Cardiac muscle cell (in vitro differentiated cells and primary cell): Measurements from ENCODE around the gene RNASEH2A. TPM values are rescaled to one million over a fixed set of nuclear protein-coding genes. Genes with fewer than 3 reads are reported as not detected.
A peak's percentile ranks its signal among the peaks of the same experiment; 100 is the strongest.

Experiments
- DNase-seq, 2 donors: peaks; one replicate each; pipeline versions ENCODE4 v3.0.0 to v3.0.0-alpha.2; 2010 to 2017; ENCODE audit warnings: low read depth in 1 of 2, low spot score in 1 of 2
- H3K27ac ChIP-seq: fragments of 200-600 bp; sonication (generic); 2 replicates; pipeline ENCODE4 v1.5.1; 2016
- H3K27me3 ChIP-seq: fragments of 200-600 bp; sonication (generic); 2 replicates; pipeline ENCODE4 v1.6.0; 2016; ENCODE audit warnings: control low read depth
- H3K36me3 ChIP-seq: fragments of 200-600 bp; sonication (generic); 2 replicates; pipeline ENCODE4 v1.5.1; 2016; ENCODE audit warnings: control low read depth
- H3K4me1 ChIP-seq: fragments of 200-600 bp; sonication (generic); 2 replicates; pipeline ENCODE4 v1.8.1; 2017; ENCODE audit warnings: low read depth, mild to moderate bottlenecking, mixed run types
- H3K4me3 ChIP-seq: fragments of 200-600 bp; sonication (generic); 2 replicates; pipeline ENCODE4 v1.5.1; 2016; ENCODE audit warnings: mild to moderate bottlenecking
- H3K9me3 ChIP-seq: fragments of 200-600 bp; sonication (generic); 2 replicates; pipeline ENCODE4 v1.5.1; 2017; ENCODE audit warnings: low read depth, mild to moderate bottlenecking, control low read depth
- CTCF ChIP-seq: IDR thresholded peaks from 2 replicates; pipeline ENCODE4 v1.5.1; 2012; ENCODE audit warnings: low read depth, mild to moderate bottlenecking, low read length
- polyA plus RNA-seq: library from polyadenylated mRNA; unstranded; fragments of >200 nt; fragmentation: Nextera tagmentation; extraction: Ambion mirVana; gene quantifications from 2 replicates; pipeline ENCODE4 v1.2.1, GENCODE V29; 2016
- total RNA-seq: library from RNA; depleted of rRNA; stranded (reverse); fragments of >200 nt; gene quantifications from 2 replicates; pipeline ENCODE4 v1.2.3, GENCODE V29; 2016

RNASEH2A gene
- total RNA-seq (20.4 and 29.0 TPM in 2 replicates), polyA plus RNA-seq (40.4 and 57.3 TPM in 2 replicates)

- peaks cover 3% of the 10 kb centered on the region for H3K4me1 ChIP-seq
- no peaks in the 10 kb centered on the region for H3K27me3 ChIP-seq
- H3K9me3 ChIP-seq, result no peaks in the 10 kb centered on the region
- no peaks in the 10 kb centered on the region for H3K36me3 ChIP-seq
- peak within 1 kb of the TSS; percentile 31 for H3K27ac ChIP-seq
- peak; percentile 94 to 95 for DNase-seq
- no peak for TF ChIP-seq CTCF
- H3K4me3 ChIP-seq, result peak within 1 kb of the TSS; percentile 49
Measured at GRCh38 chr19:12806242-12807081, at the start of gene RNASEH2A. RNASEH2A (plus strand) TSS chr19:12806584; CDS start chr19:12806674, 90 bp downstream.

- no peak overlapping the region for H3K27ac ChIP-seq
- H3K27me3 ChIP-seq, result peaks cover 18% of the 10 kb centered on the region
- peaks cover 4% of the 10 kb centered on the region for H3K4me1 ChIP-seq
- peak overlapping the region; percentile 16 for H3K4me3 ChIP-seq
- TF ChIP-seq CTCF, result peak; percentile 97
- DNase-seq, result peak; percentile 76 to 86
- H3K9me3 ChIP-seq, result no peaks in the 10 kb centered on the region
- H3K36me3 ChIP-seq, result no peaks in the 10 kb centered on the region
Measured at GRCh38 chr19:12757544-12758274, 48.7 kb upstream of the RNASEH2A start.

- Histone ChIP-seq H3K36me3 (no peaks in the 10 kb centered on the region), H3K9me3 (no peaks in the 10 kb centered on the region), H3K4me1 (peaks cover 4% of the 10 kb centered on the region), H3K27ac (no peak overlapping the region), H3K4me3 (no peak overlapping the region), H3K27me3 (peaks cover 2% of the 10 kb centered on the region)
- TF ChIP-seq CTCF, result no peak
- DNase-seq, result no peak
Measured at GRCh38 chr19:12759686-12760085, 46.7 kb upstream of the RNASEH2A start.

- no peak overlapping the region for H3K4me3 ChIP-seq
- TF ChIP-seq CTCF, result no peak
- no peaks in the 10 kb centered on the region for H3K36me3 ChIP-seq
- H3K9me3 ChIP-seq, result no peaks in the 10 kb centered on the region
- H3K27ac ChIP-seq, result no peak overlapping the region
- no peak for DNase-seq
- H3K27me3 ChIP-seq, result no peaks in the 10 kb centered on the region
- H3K4me1 ChIP-seq, result no peaks in the 10 kb centered on the region
Measured at GRCh38 chr19:12763100-12763499, 43.3 kb upstream of the RNASEH2A start.

GRCh38 chr19:12764698-12765097 lies 41.7 kb upstream of the RNASEH2A start:
- H3K4me3 ChIP-seq, result no peak overlapping the region
- H3K36me3 ChIP-seq, result no peaks in the 10 kb centered on the region
- no peak for TF ChIP-seq CTCF
- no peak overlapping the region for H3K27ac ChIP-seq
- no peaks in the 10 kb centered on the region for H3K9me3 ChIP-seq
- H3K4me1 ChIP-seq, result no peaks in the 10 kb centered on the region
- no peak for DNase-seq
- H3K27me3 ChIP-seq, result no peaks in the 10 kb centered on the region
